HepG2 (cell line): ENCODE results near the gene ZCCHC17. TPM values are rescaled to one million over a fixed set of nuclear protein-coding genes. Genes with fewer than 3 reads are reported as not detected.

ENCODE experiments used
- ATAC-seq: fragments of 200-7000 bp; cut with Tn5 transposase; 3 replicates; pipeline ENCODE4 v1.9.1; 2020; ENCODE audit warnings: mild to moderate bottlenecking, moderate library complexity
- BruUV-seq: library from RNA; stranded (reverse); fragments of 400-500 nt; replicated peaks from 2 replicates; lab custom pipeline; 2021; lab: Mats Ljungman, UMichigan
- CTCF ChIA-PET: fragments of 300-600 bp; formaldehyde crosslinking; extraction: SDS; loops from one replicate; lab custom pipeline; 2021; ENCODE audit warnings: low total read pairs, inconsistent platforms, low intra/inter-chr PET ratio; lab: Yijun Ruan, JAX
- POLR2A ChIA-PET: fragments of 350-600 bp; sonication (Branson Sonifier 250); formaldehyde crosslinking; loops from one replicate; lab custom pipeline; 2020; ENCODE audit warnings: antibody characterized with exemption, inconsistent platforms; lab: Yijun Ruan, JAX
- DNase-seq: peaks from one replicate; pipeline ENCODE4 v3.0.0-alpha.2; 2015; ENCODE audit warnings: low spot score
- FAIRE-seq: peaks from 3 replicates; lab custom pipeline; 2011; peaks lifted over from hg19 to GRCh38; lab: Jason Lieb, UNC
- H2AFZ ChIP-seq: one replicate; pipeline ENCODE4 v1.6.1; 2011; ENCODE audit warnings: low read length, inconsistent platforms
- H3K27ac ChIP-seq: fragments of 300-600 bp; 3 replicates; pipeline ENCODE4 v1.8.0; 2011; ENCODE audit warnings: mixed run types, mild to moderate bottlenecking, mixed read lengths, low read length, inconsistent platforms; ENCODE audit not compliant: insufficient read depth; ENCODE audit errors: extremely low read length
- H3K27me3 ChIP-seq, 2 experiments: fragments of 200-600 bp in 1 of 2; 2 replicates in 1 of 2; 3 replicates in 1 of 2; pipeline versions ENCODE4 v1.6.0 to v1.8.0; 2011; ENCODE audit warnings: low read length in 2 of 2, mild to moderate bottlenecking in 2 of 2, moderate library complexity in 2 of 2, inconsistent platforms in 1 of 2; ENCODE audit not compliant: insufficient read depth in 2 of 2, control insufficient read depth in 1 of 2
- H3K36me3 ChIP-seq, 2 experiments: fragments of 200-600 bp in 1 of 2; replicated peaks in 1 of 2; 2 replicates in 1 of 2; 3 replicates in 1 of 2; pipeline versions ENCODE4 v1.5.1 to v1.8.0; 2011; ENCODE audit warnings: low read length in 2 of 2, inconsistent platforms in 1 of 2; ENCODE audit not compliant: insufficient read depth in 2 of 2, control insufficient read depth in 1 of 2
- H3K4me1 ChIP-seq: 2 replicates; pipeline ENCODE4 v1.5.1; 2012; ENCODE audit warnings: low read length, inconsistent platforms; ENCODE audit not compliant: insufficient read depth
- H3K4me2 ChIP-seq: 2 replicates; pipeline ENCODE4 v1.6.0; 2011; ENCODE audit warnings: low read depth, low read length, inconsistent platforms
- H3K4me3 ChIP-seq, 3 experiments: fragments of 200-600 bp in 1 of 3; sonication (generic), shearing (Covaris generic) in 1 of 3; replicated peaks in 1 of 3; 2 replicates each; pipeline ENCODE4 v1.5.1; 2011 to 2016; ENCODE audit warnings: low read length in 3 of 3, inconsistent platforms in 2 of 3, low read depth in 2 of 3, mild to moderate bottlenecking in 2 of 3, control low read depth in 1 of 3, mixed read lengths in 1 of 3; ENCODE audit not compliant: insufficient read depth in 1 of 3
- H3K79me2 ChIP-seq: one replicate; pipeline ENCODE4 v1.6.1; 2011; ENCODE audit warnings: low read length, inconsistent platforms; ENCODE audit not compliant: insufficient read depth
- H3K9ac ChIP-seq: 2 replicates; pipeline ENCODE4 v1.6.0; 2011; ENCODE audit warnings: mild to moderate bottlenecking, low read depth, low read length, inconsistent platforms; ENCODE audit not compliant: insufficient read depth
- H3K9me3 ChIP-seq: 2 replicates; pipeline ENCODE4 v1.5.1; 2012; ENCODE audit warnings: mild to moderate bottlenecking, low read length
- H4K20me1 ChIP-seq: 2 replicates; pipeline ENCODE4 v1.6.0; 2011; ENCODE audit warnings: inconsistent platforms, mild to moderate bottlenecking, low read length, moderate library complexity; ENCODE audit not compliant: insufficient read depth
- ARID3A ChIP-seq: IDR thresholded peaks from 2 replicates; pipeline ENCODE4 v1.6.1; 2012; ENCODE audit warnings: low read depth, low read length, improper control_type of control experiment
- E2F5 ChIP-seq: sonication (generic); formaldehyde crosslinking; conservative IDR thresholded peaks from 2 replicates; pipeline ENCODE4 v1.4.0; 2020; ENCODE audit warnings: missing genetic modification reagents
- UBTF ChIP-seq: sonication (generic); formaldehyde crosslinking; IDR thresholded peaks from 2 replicates; pipeline ENCODE4 v1.4.0; 2020; ENCODE audit warnings: mild to moderate bottlenecking, missing genetic modification reagents
- ZKSCAN5 ChIP-seq: sonication (generic); formaldehyde crosslinking; IDR thresholded peaks from 2 replicates; pipeline ENCODE4 v1.5.1; 2020; ENCODE audit warnings: mild to moderate bottlenecking, missing genetic modification reagents
- WGBS: methylation state at CpG from one replicate; pipeline ENCODE4 v1.1.6; 2017; ENCODE audit warnings: low lambda C conversion rate; 5-methylcytosine and 5-hydroxymethylcytosine counted together
- in situ Hi-C: cut with HindIII; loops from 2 replicates; pipeline ENCODE4 v1.10.0; 2017; ENCODE audit warnings: low pct_unique_long_range_greater_than_20kb; ENCODE audit not compliant: extremely low pct_ligation_motif_present
- intact Hi-C: fragments of 100-400 bp; cut with micrococcal nuclease; formaldehyde crosslinking; loops from one replicate; pipeline ENCODE4 v1.10.0; 2022; ENCODE audit not compliant: unreplicated experiment
- polyA plus RNA-seq, 8 experiments: library from polyadenylated mRNA; depleted of rRNA in 3 of 8; stranded (reverse) in 7 of 8; unstranded in 1 of 8; fragments of >200 nt; fragmentation: Illumina TruSeq in 4 of 8; extraction: Trizol in 4 of 8; gene quantifications; 2 replicates each; pipeline versions ENCODE4 v1.2.1 to v1.2.3, GENCODE V29; 2011 to 2016; ENCODE audit warnings: low read depth in 4 of 8, missing spikeins in 1 of 8, mixed read lengths in 1 of 8; ENCODE audit not compliant: insufficient read depth in 1 of 8
- total RNA-seq, 5 experiments: library from RNA; depleted of rRNA; stranded (reverse); fragments of >200 nt; fragmentation: Illumina TruSeq; extraction: Trizol; gene quantifications; 2 replicates each; pipeline ENCODE4 v1.2.3, GENCODE V29; 2016; ENCODE audit warnings: low read depth in 1 of 5

ZCCHC17 gene
- total and polyA plus RNA-seq, 2 of the 13 experiments (the other 11 are each of a cell fraction or from before 2014, with no cell fraction given), result 20.5 to 53.0 TPM

GRCh38 chr1:31398246-31398645 is 101.4 kb downstream of the ZCCHC17 start:
- Histone ChIP-seq H3K27ac (no peak overlapping the region), H3K4me1 (peaks cover 45% of the 10 kb centered on the region), H3K4me2 (no peak overlapping the region), H2AFZ (no peak overlapping the region), H3K79me2 (no peaks in the 10 kb centered on the region), H4K20me1 (no peaks in the 10 kb centered on the region), H3K4me3 (no peak overlapping the region), H3K9me3 (no peaks in the 10 kb centered on the region), H3K27me3 (peaks cover 0 to 2% of the 10 kb centered on the region in 2 experiments; a peak in 1 of 5 replicates), H3K36me3 (no peaks in the 10 kb centered on the region), H3K9ac (no peak overlapping the region)
- 48% methylated on average over 2 of the region's 2 CpGs for WGBS
- no TSS peak for BruUV-seq
- DNase-seq (no peak), ATAC-seq (no peak), FAIRE-seq (no peak)
- ChIA-PET CTCF (interaction anchor here (1.3 kb wide), 1 partner anchor 25 kb away, joined by 5 read pairs; no protein-coding TSS in a partner anchor), POLR2A (no interaction called here)
- intact Hi-C loops (no loop called here), in situ Hi-C loops (loop anchor here (5.0 kb wide), 1 partner anchor 154 kb away; no protein-coding TSS in a partner anchor)
- TF ChIP-seq E2F5 (CRISPR knock-in tag), result no peak
- TF ChIP-seq ARID3A, result no peak
- TF ChIP-seq ZKSCAN5 (CRISPR knock-in tag), result peak; percentile 83; the same call in 1 of the 2 replicates
- no peak for TF ChIP-seq UBTF (CRISPR knock-in tag)
